Spleen (tissue), 7 donors: ENCODE results near the gene ACTG1.

Experiments
- CTCF ChIP-seq, 11 experiments: fragments of 200-600 bp in 7 of 11; fragments of 450-650 bp in 4 of 11; sonication (generic) in 4 of 11; IDR thresholded peaks in 8 of 11; conservative IDR thresholded peaks in 3 of 11; 1 replicate in 7 of 11; 2 replicates in 4 of 11; pipeline versions ENCODE4 v1.4.0 to v1.8.0; 2016 to 2021; ENCODE audit warnings: antibody characterized with exemption in 11 of 11, inconsistent platforms in 4 of 11, mild to moderate bottlenecking in 1 of 11
- POLR2A ChIP-seq, 3 donors: fragments of 450-650 bp; IDR thresholded peaks; one replicate each; pipeline ENCODE4 v1.5.1; 2017; ENCODE audit warnings: antibody characterized with exemption in 3 of 3, mild to moderate bottlenecking in 1 of 3
- POLR2AphosphoS5 ChIP-seq, 3 donors: sonication (generic); formaldehyde crosslinking; IDR thresholded peaks; one replicate each; pipeline ENCODE4 v1.5.1; 2017; ENCODE audit warnings: antibody characterized with exemption in 3 of 3
- donor health status: DM: no; HTN: no; CAD: no; lungs with moderate emphysema.
- donor health status: DM: no; HTN: no; CAD: no.
- donor health status: DM: no; HTN: no; CAD: no.

DNA sequence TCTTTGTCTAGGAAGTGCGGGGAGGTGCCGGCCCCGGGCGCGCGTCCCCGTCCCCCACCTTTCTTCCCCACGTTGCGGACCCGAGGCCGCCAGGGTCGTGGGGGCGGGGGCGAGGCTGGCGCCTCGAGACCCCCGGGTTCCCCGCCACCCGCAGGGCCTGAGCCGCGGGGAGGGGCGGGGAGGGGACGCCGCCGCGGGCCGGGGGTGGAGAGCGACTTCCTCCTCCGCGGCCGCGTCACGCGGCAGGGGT lies 1.8 kb upstream of the ACTG1 start:
- TF ChIP-seq CTCF (IDR thresholded peaks at IDR 0.05 in 8 of 11, conservative IDR thresholded peaks at IDR 0.05 in 3 of 11) (no peak), POLR2A (IDR thresholded peaks at IDR 0.05) (no peak), POLR2AphosphoS5 (IDR thresholded peaks at IDR 0.05) (peak in 2 of 3 donors; percentile 8 to 14)
